CD4-positive, alpha-beta T cell treated with Interleukin-15 for 1 hour (primary cell): ENCODE data around the gene SURF1.
A peak's percentile ranks its signal among the peaks of the same experiment; 100 is the strongest.
"Not testable (repeated sequence)": the region's sequence is repeated elsewhere in the genome, so short reads cannot be mapped to it uniquely, and the experiment has no call there.

Source experiments
- DNase-seq: peaks from one replicate; pipeline ENCODE4 v3.0.0-alpha.2; 2020

The SURF1 gene, protein sequence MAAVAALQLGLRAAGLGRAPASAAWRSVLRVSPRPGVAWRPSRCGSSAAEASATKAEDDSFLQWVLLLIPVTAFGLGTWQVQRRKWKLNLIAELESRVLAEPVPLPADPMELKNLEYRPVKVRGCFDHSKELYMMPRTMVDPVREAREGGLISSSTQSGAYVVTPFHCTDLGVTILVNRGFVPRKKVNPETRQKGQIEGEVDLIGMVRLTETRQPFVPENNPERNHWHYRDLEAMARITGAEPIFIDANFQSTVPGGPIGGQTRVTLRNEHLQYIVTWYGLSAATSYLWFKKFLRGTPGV

GRCh38 chr9:133356391-133357091, at the start of gene SURF1, which contains the start of gene SURF2:
Gene SURF1, minus strand, starts transcription at chr9:133356487. Its CDS starts 34 bp downstream, at chr9:133356453.
Gene SURF2, plus strand, starts transcription at chr9:133356550. Its CDS starts 43 bp downstream, at chr9:133356593.
- DNase-seq = peak; percentile 88

DNA sequence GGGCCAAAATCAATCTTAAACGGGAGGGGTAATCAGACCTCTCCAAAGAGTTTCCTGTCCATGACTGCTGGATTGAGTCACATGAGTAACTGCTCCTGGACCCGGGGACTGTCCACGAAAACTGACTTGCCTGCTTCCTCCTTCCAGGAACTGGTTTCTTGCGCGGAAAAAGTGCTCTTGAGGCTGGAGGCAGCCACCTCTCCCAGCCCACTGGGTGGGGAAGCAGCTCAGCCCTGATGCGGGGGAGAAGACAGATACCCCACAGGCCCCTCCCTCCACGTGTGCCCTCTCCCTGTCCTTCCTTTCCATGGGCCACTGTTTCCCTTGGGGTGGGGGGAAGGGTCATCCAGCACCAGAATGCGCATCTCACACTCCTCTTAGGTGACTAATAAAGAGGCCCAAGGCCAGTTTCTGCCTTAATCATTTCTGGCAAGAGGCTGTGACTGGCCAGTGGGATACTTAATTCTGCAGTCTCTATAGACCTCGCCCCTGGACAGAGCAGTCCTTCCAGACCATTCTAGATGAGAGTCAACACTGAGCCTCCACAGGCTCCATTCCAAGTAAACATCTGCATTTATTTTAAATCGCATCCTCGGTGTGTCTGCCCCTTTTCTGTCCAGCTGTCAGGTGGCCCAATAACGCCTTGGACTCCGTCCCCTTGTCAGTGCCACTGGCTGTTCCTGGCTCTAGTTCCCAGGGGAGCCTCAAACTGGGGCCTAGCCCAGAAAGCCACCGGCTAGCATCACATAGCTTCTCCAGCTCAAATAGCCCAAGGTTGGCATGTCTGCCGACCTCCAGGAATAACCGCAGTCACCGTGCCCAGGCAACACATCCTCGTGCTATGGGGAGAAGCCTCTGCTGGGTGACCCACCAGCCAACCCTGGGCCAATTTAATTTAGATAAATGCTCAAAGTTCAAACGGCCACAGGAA, 49.5 kb upstream of the SURF1 start:
- no peak for DNase-seq

DNA sequence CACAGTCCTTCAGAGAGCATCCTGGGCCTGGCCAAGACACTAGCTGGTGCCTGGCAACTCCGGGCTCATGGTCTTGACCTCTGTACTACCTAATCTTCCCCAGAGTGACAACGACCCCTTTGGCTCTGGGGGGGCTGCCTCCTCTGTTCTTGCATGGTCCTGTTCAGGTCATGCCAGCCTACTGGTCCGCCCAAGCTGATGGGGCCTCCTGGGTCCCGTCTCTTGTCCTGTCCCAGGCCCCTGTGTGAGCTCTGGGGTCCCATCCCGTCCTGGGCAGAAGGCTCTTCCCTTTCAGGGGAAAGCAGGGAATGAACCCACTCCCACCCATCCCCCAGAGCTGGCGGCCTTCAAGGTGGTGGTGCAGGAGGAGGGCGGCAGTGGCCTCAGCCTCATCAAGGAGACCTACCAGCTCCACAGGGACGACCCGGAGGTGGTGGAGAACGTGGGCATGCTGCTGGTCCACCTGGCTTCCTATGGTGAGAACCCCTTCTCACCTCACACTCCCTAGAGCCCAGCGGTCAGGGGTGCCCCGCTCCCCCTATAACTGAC, 48.2 kb upstream of the SURF1 start:
- DNase-seq = no peak

DNA sequence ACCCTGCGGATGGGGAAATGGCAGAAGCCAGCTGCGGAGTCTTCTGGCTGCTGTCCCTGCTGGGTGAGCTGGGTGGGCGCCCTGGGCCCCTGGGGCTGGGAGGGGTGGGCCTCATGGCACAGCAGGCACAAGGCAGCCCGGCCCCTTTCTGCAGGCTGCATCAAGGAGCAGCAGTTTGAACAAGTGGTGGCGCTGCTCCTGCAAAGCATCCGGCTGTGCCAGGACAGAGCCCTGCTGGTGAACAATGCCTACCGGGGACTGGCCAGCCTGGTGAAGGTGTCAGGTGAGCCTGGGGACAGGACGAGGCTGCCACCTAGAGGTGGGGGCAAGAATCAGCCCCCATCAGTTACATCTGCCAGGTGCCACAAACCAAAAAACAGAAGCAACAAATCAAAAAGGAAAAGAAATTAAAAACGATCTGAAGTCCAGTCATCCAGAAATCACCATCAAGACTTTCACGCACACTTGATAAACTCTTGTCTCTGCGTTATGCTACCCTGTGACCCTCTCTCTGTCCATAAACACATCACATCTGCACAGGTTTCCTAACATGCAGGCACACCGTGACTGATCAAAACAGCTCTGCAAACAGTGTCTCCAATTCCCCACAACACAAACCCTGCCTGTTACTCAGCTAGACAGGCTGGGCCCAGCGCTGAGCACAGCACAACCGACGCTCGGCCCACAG, 47.6 kb upstream of the SURF1 start:
- peak; percentile 56 for DNase-seq

GRCh38 chr9:133402689-133403088, 46.4 kb upstream of the SURF1 start:
- DNase-seq = no peak

DNA sequence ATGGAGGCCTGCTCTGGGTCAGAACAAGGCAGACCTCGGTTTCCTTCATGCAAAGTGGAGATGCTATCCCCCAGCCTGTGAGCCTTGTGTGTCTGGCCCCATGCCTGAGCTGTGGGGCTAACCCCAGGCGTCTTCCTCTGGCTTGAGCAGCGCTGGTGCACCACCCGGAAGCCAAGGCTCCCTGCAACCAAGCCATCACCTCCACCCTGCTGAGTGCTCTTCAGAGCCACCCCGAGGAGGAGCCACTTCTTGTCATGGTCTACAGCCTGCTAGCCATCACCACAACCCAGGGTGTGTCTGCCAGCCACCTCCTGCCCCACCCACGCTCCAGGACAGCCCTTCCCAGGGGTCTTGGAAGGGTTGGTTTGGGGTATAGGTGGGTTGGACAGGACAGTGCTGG, 45.3 kb upstream of the SURF1 start:
- DNase-seq = no peak

DNA sequence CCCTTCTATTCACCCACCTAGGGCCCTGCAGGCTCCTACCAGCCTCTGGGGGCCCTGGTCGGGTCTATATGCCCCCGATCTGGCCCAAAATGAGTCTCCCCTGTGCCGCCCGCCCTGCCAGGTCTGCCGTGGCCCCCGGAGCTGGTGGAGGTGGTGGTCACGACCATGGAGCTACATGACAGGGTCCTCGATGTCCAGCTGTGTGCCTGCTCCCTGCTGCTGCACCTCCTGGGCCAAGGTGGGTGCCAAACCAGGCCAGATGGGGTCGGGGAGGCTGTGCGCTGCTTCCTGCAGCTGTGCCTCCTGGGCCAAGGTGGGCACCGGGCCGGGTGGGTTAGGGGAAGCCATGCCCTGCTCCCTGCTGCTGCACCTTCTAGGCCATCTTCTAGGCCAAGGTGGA, 44.0 kb upstream of the SURF1 start:
- no peak for DNase-seq

GRCh38 chr9:133397895-133398294, 41.6 kb upstream of the SURF1 start:
- DNase-seq = no peak

DNA sequence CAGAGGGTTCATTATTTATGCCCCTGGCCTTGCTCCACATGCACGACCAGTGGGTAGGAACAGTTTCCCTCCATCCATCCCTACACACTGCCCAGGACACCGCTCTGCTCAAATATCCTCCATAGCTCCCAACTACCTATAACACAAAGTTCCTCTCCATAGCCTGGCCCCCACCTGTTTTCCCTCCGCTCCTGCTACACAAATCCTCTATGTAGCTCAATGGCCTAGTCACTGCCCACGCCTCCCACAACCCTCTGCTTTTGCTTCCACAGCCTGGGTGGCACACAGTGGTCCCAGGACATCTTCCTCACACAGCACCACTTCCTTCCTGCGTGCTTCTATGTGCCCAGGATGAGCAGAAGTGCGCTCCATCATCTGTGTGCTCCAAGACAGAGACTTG, 41.1 kb upstream of the SURF1 start:
- no peak for DNase-seq

DNA sequence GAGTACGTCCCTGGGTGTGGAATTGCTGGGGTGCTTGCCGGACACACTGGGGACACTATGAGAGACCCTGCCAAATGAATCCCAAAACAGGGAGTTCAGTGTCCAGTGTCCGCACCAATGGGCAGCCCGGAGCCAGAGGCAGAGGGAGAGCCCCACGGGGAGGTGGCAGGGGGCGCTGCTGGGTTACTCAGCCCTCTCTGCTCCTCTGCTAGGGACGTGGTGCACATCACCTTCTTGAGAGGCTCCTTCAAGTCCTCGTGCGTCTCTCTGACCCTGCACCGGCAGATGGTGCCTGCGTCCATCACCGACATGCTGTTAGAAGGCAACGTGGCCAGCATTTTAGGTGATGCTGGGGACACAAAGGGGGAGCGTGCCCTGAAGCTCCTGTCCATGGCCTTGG, 40.7 kb upstream of the SURF1 start:
- DNase-seq = no peak

DNA sequence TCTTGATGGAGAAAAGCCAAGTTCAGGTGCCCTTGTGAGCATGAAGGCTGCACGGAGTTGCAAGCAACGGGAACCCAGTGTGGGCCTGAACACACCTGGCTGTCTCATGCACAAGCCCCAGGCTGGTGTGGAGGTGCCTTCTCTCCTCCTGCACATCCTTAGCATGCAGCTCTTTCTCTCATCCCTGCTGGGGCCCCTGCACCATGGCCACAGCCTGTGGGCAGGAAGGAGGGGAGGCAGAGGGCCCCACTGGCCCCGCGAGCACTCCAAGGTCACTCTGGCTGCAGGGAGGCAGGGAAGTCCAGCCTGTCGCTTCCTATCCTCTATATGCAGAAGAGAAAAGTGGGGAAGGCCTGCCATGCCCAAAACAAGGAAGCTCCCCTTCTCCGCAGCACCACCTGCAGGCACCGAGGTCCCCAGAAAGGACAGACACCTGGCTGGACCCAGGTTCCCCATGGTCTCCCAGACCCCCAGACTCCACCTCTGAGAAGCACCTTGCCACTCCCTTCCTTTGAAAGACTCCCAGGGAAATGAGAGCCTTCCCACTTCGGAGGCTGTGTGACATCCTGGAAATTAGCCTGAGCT, 38.5 kb upstream of the SURF1 start:
- DNase-seq = no peak

- no peak for DNase-seq
Measured at GRCh38 chr9:133393399-133393798, 37.1 kb upstream of the SURF1 start.

GRCh38 chr9:133392308-133392707, 36.0 kb upstream of the SURF1 start:
- DNase-seq = not testable (repeated sequence)

GRCh38 chr9:133391449-133391848, 35.2 kb upstream of the SURF1 start:
- not testable (repeated sequence) for DNase-seq

- DNase-seq = no peak
Measured at GRCh38 chr9:133390713-133391112, 34.4 kb upstream of the SURF1 start.

DNA sequence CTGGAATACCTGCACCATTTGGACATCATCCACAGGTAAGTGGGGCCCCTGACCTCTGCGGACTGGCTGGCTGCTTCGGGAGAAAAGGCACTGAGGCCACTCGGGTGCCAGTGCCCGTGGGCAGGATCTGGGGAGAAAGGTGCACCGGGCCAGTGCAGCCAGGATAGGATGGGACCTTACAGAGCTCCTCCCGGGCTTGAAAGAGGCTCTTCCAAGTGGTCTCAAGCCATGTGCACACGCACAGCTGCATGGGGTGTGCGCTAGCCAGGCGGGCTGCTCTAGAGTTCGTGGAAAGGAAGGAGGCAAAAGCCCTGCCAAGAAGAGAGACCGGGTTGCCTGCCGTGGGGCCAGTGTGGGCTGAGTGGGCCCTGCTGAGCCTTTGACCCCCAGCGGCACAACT, 33.3 kb upstream of the SURF1 start:
- DNase-seq = no peak

DNA sequence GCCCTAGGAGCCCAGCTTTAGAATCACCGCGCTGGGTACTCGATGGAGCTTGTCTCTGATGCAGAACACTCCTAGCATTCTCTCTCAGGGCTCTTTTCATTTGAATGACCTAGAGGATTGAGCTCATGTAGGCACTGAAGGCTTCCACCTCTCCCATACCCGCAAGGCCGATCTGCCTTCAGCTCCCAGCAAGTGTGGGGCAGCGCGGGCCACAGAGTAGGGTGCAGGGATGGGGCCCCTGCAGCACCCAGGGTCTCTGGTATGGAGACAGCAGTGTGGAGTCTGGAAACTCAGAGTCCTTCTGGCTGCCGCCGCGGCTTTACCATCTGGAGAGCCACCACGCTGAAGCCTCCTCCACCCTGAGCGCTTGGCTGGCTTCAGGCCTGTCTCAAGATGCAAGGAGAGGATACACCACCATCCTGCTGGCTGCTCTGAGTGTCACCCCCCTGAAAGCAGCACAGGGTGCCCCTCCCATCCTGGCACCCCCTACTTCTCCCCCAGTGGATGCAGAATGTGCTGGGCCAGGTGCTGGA, 32.8 kb upstream of the SURF1 start:
- DNase-seq = no peak

- no peak for DNase-seq
Measured at GRCh38 chr9:133387680-133388079, 31.4 kb upstream of the SURF1 start.

DNA sequence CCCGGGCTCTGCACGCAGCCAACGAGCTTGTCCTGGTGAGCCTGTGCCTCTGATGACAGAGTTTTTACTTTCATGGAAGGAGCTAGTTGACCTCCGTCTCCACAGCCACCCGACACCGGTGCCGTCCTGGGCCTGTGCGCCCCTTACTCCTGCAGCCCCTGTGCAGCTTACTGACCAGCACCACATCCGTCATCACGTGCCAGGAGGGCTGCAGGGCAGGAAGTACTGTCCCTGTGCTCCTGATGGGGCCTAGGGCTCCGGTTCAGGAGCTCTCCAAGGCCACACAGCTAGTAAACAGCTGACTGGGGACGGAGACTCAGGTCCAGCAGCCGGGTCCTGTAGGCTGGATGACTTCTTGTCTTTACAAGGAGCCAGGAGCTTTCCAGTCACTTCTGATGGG, 30.1 kb upstream of the SURF1 start:
- DNase-seq = no peak

DNA sequence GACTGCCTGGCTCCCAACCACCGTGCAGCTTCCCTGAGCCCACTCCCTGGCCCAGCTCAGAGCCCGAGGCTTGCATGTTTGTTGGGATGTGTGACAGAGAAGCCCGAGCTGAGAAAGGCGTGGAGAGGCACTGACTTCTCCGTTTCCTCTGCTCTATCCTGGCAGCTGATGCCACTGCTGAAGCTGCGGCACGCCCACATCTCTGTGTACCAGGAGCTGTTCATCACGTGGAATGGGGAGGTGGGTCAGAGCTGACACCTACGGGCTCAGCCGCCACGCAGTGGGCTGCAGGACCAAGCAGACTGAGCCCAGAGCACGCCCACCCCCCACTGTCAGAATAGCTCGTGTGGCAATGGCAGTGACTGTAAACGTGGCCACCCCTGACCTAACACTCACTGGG, 29.2 kb upstream of the SURF1 start:
- DNase-seq = no peak

DNA sequence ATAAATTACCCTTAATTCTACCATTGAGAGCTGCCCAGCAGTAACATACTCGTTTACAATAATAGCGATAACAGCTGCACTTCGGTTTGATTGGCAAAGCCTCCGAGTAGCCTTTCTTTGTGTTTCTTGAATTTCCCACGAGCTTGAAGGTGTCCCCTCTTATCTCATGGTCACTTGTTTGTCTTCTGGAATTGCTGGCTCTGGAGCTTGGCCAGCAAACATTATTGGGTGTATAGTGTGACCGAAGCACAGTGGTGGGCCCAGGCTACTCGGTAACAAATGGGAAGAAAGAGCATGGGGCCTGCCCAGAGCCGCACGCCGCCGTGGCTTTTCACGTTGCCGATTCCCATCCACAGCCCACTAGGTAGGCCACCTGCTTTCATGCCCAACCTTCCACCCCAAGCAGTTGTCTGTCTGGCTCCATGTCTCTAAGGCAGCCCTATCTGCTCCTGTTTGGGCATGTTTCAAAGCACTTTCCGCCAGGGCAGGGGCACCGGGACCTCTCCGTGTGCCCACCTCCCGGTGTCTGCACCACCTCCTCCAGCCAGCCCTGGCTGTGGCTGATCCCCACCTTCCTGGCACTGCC, 28.5 kb upstream of the SURF1 start:
- no peak for DNase-seq
